OCI-LY1 (cell line): ENCODE results near the gene SMIM21.

Experiments used
- H2AFZ ChIP-seq: fragments of 200-600 bp; sonication (generic), shearing (Covaris generic); 2 replicates; pipeline ENCODE4 v1.6.0; 2014; ENCODE audit warnings: antibody characterized with exemption, mild to moderate bottlenecking, low read length
- H3F3A ChIP-seq: fragments of 200-600 bp; sonication (generic), shearing (Covaris generic); 2 replicates; pipeline ENCODE4 v1.6.0; 2014; ENCODE audit warnings: mild to moderate bottlenecking, antibody characterized with exemption, low read length, moderate library complexity; ENCODE audit not compliant: insufficient read depth
- H3K27ac ChIP-seq: fragments of 200-600 bp; sonication (generic); 2 replicates; pipeline ENCODE4 v1.5.1; 2014; ENCODE audit warnings: low read length, mixed run types, mild to moderate bottlenecking, low read depth; ENCODE audit not compliant: poor library complexity, severe bottlenecking
- H3K27me3 ChIP-seq: fragments of 200-600 bp; sonication (generic); 2 replicates; pipeline ENCODE4 v1.6.0; 2014; ENCODE audit warnings: antibody characterized with exemption, mild to moderate bottlenecking, low read length, moderate library complexity; ENCODE audit not compliant: insufficient read depth
- H3K36me3 ChIP-seq: fragments of 200-600 bp; sonication (generic); 2 replicates; pipeline ENCODE4 v1.6.1; 2014; ENCODE audit warnings: mild to moderate bottlenecking, antibody characterized with exemption, low read length, moderate library complexity, mixed read lengths; ENCODE audit not compliant: insufficient read depth
- H3K4me1 ChIP-seq: fragments of 200-600 bp; sonication (generic); 2 replicates; pipeline ENCODE4 v1.5.1; 2014; ENCODE audit warnings: mild to moderate bottlenecking, low read length, moderate library complexity; ENCODE audit not compliant: insufficient read depth, severe bottlenecking
- H3K4me2 ChIP-seq: fragments of 200-600 bp; sonication (generic), shearing (Covaris generic); 2 replicates; pipeline ENCODE4 v1.6.1; 2014; ENCODE audit warnings: low read length
- H3K4me3 ChIP-seq: fragments of 200-600 bp; sonication (generic); 2 replicates; pipeline ENCODE4 v1.5.1; 2014; ENCODE audit warnings: low read length, low read depth, mild to moderate bottlenecking, mixed read lengths; ENCODE audit not compliant: poor library complexity, severe bottlenecking
- H3K79me2 ChIP-seq: fragments of 200-600 bp; shearing (Covaris generic); 2 replicates; pipeline ENCODE4 v1.6.1; 2016; ENCODE audit warnings: mixed run types, low read length, mixed read lengths; ENCODE audit not compliant: insufficient read depth
- H3K9ac ChIP-seq: fragments of 200-600 bp; sonication (generic), shearing (Covaris generic); 2 replicates; pipeline ENCODE4 v1.6.1; 2014; ENCODE audit warnings: mild to moderate bottlenecking, low read length, mixed read lengths
- H3K9me2 ChIP-seq: fragments of 200-600 bp; sonication (generic), shearing (Covaris generic); 2 replicates; pipeline ENCODE4 v1.6.1; 2014; ENCODE audit warnings: low read depth, mild to moderate bottlenecking, low read length, mixed read lengths
- H3K9me3 ChIP-seq: fragments of 200-600 bp; shearing (Covaris generic); 2 replicates; pipeline ENCODE4 v1.6.1; 2014; ENCODE audit warnings: low read length, mixed read lengths
- H4K20me1 ChIP-seq: fragments of 200-600 bp; sonication (generic), shearing (Covaris generic); 2 replicates; pipeline ENCODE4 v1.6.0; 2016; ENCODE audit warnings: mild to moderate bottlenecking, low read length; ENCODE audit not compliant: insufficient read depth
- CTCF ChIP-seq: fragments of 200-600 bp; sonication (generic), shearing (Covaris generic); IDR thresholded peaks from 2 replicates; pipeline ENCODE4 v1.5.1; 2017; ENCODE audit warnings: mild to moderate bottlenecking, antibody characterized with exemption, low read length, moderate library complexity, mixed read lengths
- EZH2 ChIP-seq: fragments of 200-600 bp; sonication (generic), shearing (Covaris generic); IDR thresholded peaks from 2 replicates; pipeline ENCODE4 v1.8.0; 2017; ENCODE audit warnings: borderline replicate concordance, mixed run types, mild to moderate bottlenecking, antibody characterized with exemption, low read length, moderate library complexity, mixed read lengths

The SMIM21 gene

GRCh38 chr18:75464356-75464755, 36.9 kb upstream of the SMIM21 start:
- no peak overlapping the region for H3K9ac ChIP-seq
- H3K79me2 ChIP-seq = no peaks in the 10 kb centered on the region
- H2AFZ ChIP-seq = no peak overlapping the region
- TF ChIP-seq CTCF (no peak), EZH2 (no peak)
- H3K9me3 ChIP-seq = no peaks in the 10 kb centered on the region
- no peaks in the 10 kb centered on the region for H3K4me1 ChIP-seq
- no peak overlapping the region for H3K27ac ChIP-seq
- no peaks in the 10 kb centered on the region for H3F3A ChIP-seq
- no peaks in the 10 kb centered on the region for H4K20me1 ChIP-seq
- no peak overlapping the region for H3K4me3 ChIP-seq
- no peaks in the 10 kb centered on the region for H3K27me3 ChIP-seq
- no peak overlapping the region for H3K4me2 ChIP-seq
- no peaks in the 10 kb centered on the region for H3K36me3 ChIP-seq
- H3K9me2 ChIP-seq = no peaks in the 10 kb centered on the region

GRCh38 chr18:75462178-75462832, 34.8 kb upstream of the SMIM21 start:
- H3K9ac ChIP-seq = no peak overlapping the region
- H3K9me3 ChIP-seq = 0 out of 2 replicates have a peak, but pooled peaks cover 5% of the 10 kb centered on the region
- H3K4me3 ChIP-seq = no peak overlapping the region
- no peak overlapping the region for H3K27ac ChIP-seq
- TF ChIP-seq EZH2 (no peak), CTCF (no peak)
- H3K27me3 ChIP-seq = no peaks in the 10 kb centered on the region
- H3K36me3 ChIP-seq = no peaks in the 10 kb centered on the region
- no peaks in the 10 kb centered on the region for H3K79me2 ChIP-seq
- H4K20me1 ChIP-seq = no peaks in the 10 kb centered on the region
- no peaks in the 10 kb centered on the region for H3K4me1 ChIP-seq
- H3K4me2 ChIP-seq = no peak overlapping the region
- H3K9me2 ChIP-seq = no peaks in the 10 kb centered on the region
- H3F3A ChIP-seq = no peaks in the 10 kb centered on the region
- H2AFZ ChIP-seq = no peak overlapping the region

- 0 out of 2 replicates have a peak, but pooled peaks cover 5% of the 10 kb centered on the region for H3K9me3 ChIP-seq
- no peak overlapping the region for H3K9ac ChIP-seq
- H3K4me2 ChIP-seq = no peak overlapping the region
- TF ChIP-seq EZH2 (no peak), CTCF (no peak)
- H2AFZ ChIP-seq = no peak overlapping the region
- H3K36me3 ChIP-seq = no peaks in the 10 kb centered on the region
- H3K27me3 ChIP-seq = no peaks in the 10 kb centered on the region; the same call in 1 of the 2 replicates
- H3F3A ChIP-seq = no peaks in the 10 kb centered on the region
- H3K4me1 ChIP-seq = no peaks in the 10 kb centered on the region
- H3K9me2 ChIP-seq = no peaks in the 10 kb centered on the region
- H3K27ac ChIP-seq = no peak overlapping the region
- no peaks in the 10 kb centered on the region for H4K20me1 ChIP-seq
- no peak overlapping the region for H3K4me3 ChIP-seq
- no peaks in the 10 kb centered on the region for H3K79me2 ChIP-seq
These were observed 28.7 kb upstream of the SMIM21 start for GRCh38 chr18:75456199-75456631.
